OCI-LY7 (cell line): Measurements from ENCODE around the gene MMP11. TPM values are rescaled to one million over a fixed set of nuclear protein-coding genes. Genes with fewer than 3 reads are reported as not detected.

Source experiments
- BruUV-seq: library from RNA; stranded (reverse); fragments of 400-500 nt; replicated peaks from 2 replicates; lab custom pipeline; 2021; lab: Mats Ljungman, UMichigan
- CTCF ChIA-PET: fragments of 300-600 bp; sonication (Branson Sonifier 250); formaldehyde crosslinking; loops from one replicate; lab custom pipeline; 2022; ENCODE audit warnings: antibody characterized with exemption; ENCODE audit not compliant: unreplicated experiment; lab: Charles Lee
- POLR2A ChIA-PET: fragments of 300-600 bp; sonication (Branson Sonifier 250); formaldehyde crosslinking; loops from one replicate; lab custom pipeline; 2022; ENCODE audit warnings: antibody characterized with exemption; lab: Charles Lee
- DNase-seq: peaks from one replicate; pipeline ENCODE4 v3.0.0-alpha.2; 2015; ENCODE audit warnings: low spot score
- H2AFZ ChIP-seq: fragments of 200-600 bp; sonication (generic), shearing (Covaris generic); 2 replicates; pipeline ENCODE4 v1.6.1; 2014; ENCODE audit warnings: mild to moderate bottlenecking, antibody characterized with exemption, low read length, moderate library complexity
- H3K27ac ChIP-seq: fragments of 200-600 bp; sonication (generic); 2 replicates; pipeline ENCODE4 v1.5.1; 2014; ENCODE audit warnings: mixed run types, low read depth, mild to moderate bottlenecking, moderate library complexity, low read length, inconsistent platforms; ENCODE audit not compliant: poor library complexity, severe bottlenecking
- H3K36me3 ChIP-seq: fragments of 200-600 bp; sonication (generic); 2 replicates; pipeline ENCODE4 v1.6.1; 2014; ENCODE audit warnings: mild to moderate bottlenecking, antibody characterized with exemption, low read length, moderate library complexity, mixed read lengths; ENCODE audit not compliant: insufficient read depth
- H3K4me1 ChIP-seq: fragments of 200-600 bp; sonication (generic); 2 replicates; pipeline ENCODE4 v1.5.1; 2014; ENCODE audit warnings: mild to moderate bottlenecking, low read length; ENCODE audit not compliant: insufficient read depth, poor library complexity, severe bottlenecking
- H3K4me2 ChIP-seq: fragments of 200-600 bp; sonication (generic); 2 replicates; pipeline ENCODE4 v1.6.1; 2014; ENCODE audit warnings: mild to moderate bottlenecking, low read length
- H3K4me3 ChIP-seq: fragments of 200-600 bp; sonication (generic); 2 replicates; pipeline ENCODE4 v1.5.1; 2014; ENCODE audit warnings: mild to moderate bottlenecking, low read depth, low read length; ENCODE audit not compliant: poor library complexity, severe bottlenecking
- H3K79me2 ChIP-seq: fragments of 200-600 bp; sonication (generic); 2 replicates; pipeline ENCODE4 v1.6.1; 2016; ENCODE audit warnings: low read depth, mild to moderate bottlenecking, low read length, moderate library complexity, mixed read lengths; ENCODE audit not compliant: insufficient read depth
- H3K9me2 ChIP-seq: fragments of 200-600 bp; sonication (generic); 2 replicates; pipeline ENCODE4 v1.6.1; 2016; ENCODE audit warnings: mild to moderate bottlenecking, low read length, mixed read lengths; ENCODE audit not compliant: insufficient read depth
- H3K9me3 ChIP-seq: fragments of 200-600 bp; sonication (generic); 2 replicates; pipeline ENCODE4 v1.6.1; 2014; ENCODE audit warnings: mild to moderate bottlenecking, mixed run types, low read length, mixed read lengths
- H4K20me1 ChIP-seq: fragments of 200-600 bp; sonication (generic); 2 replicates; pipeline ENCODE4 v1.6.1; 2014; ENCODE audit warnings: mild to moderate bottlenecking, antibody characterized with exemption, low read length, moderate library complexity, mixed read lengths; ENCODE audit not compliant: insufficient read depth
- EZH2phosphoT487 ChIP-seq: fragments of 200-600 bp; sonication (generic); IDR thresholded peaks from 2 replicates; pipeline ENCODE4 v1.6.1; 2018; ENCODE audit warnings: low read depth, borderline replicate concordance, mild to moderate bottlenecking, mixed run types, antibody characterized with exemption, low read length, moderate library complexity, mixed read lengths
- intact Hi-C: fragments of 100-400 bp; cut with micrococcal nuclease; formaldehyde crosslinking; loops from one replicate; pipeline ENCODE4 v1.10.0; 2022; ENCODE audit not compliant: unreplicated experiment
- total RNA-seq, 2 experiments: library from RNA; depleted of rRNA in 1 of 2; stranded (reverse); fragments of >200 nt in 1 of 2; shearing (Covaris generic) in 1 of 2; gene quantifications; 2 replicates each; pipeline ENCODE4 v1.2.3, GENCODE V29; 2014 to 2022
- TF ChIP-seq, protein P1 (sequence below): fragments of 200-600 bp; sonication (generic); conservative IDR thresholded peaks from 2 replicates; pipeline ENCODE4 v1.5.1; 2014; ENCODE audit warnings: mild to moderate bottlenecking, antibody characterized with exemption, low read length, moderate library complexity, mixed read lengths

The MMP11 gene
- total RNA-seq, 2 experiments from 2014 or later: 9.2 to 12.9 TPM

GRCh38 chr22:23833017-23833751 is 60.5 kb downstream of the MMP11 start:
- no peaks in the 10 kb centered on the region for H3K9me2 ChIP-seq
- CTCF ChIA-PET: no interaction called here

More at GRCh38 chr22:23833017-23833751, 60.5 kb downstream of the MMP11 start:
- Histone ChIP-seq H4K20me1 (no peaks in the 10 kb centered on the region), H3K4me2 (no peak overlapping the region), H3K27ac (no peak overlapping the region), H3K36me3 (peaks cover 94% of the 10 kb centered on the region), H2AFZ (no peak overlapping the region), H3K79me2 (no peaks in the 10 kb centered on the region; the same call in 1 of the 2 replicates), H3K9me3 (no peaks in the 10 kb centered on the region), H3K4me3 (no peak overlapping the region), H3K4me1 (peaks cover 33% of the 10 kb centered on the region)
- no peak for DNase-seq
- POLR2A ChIA-PET: no interaction called here
- TF ChIP-seq, protein P1, sequence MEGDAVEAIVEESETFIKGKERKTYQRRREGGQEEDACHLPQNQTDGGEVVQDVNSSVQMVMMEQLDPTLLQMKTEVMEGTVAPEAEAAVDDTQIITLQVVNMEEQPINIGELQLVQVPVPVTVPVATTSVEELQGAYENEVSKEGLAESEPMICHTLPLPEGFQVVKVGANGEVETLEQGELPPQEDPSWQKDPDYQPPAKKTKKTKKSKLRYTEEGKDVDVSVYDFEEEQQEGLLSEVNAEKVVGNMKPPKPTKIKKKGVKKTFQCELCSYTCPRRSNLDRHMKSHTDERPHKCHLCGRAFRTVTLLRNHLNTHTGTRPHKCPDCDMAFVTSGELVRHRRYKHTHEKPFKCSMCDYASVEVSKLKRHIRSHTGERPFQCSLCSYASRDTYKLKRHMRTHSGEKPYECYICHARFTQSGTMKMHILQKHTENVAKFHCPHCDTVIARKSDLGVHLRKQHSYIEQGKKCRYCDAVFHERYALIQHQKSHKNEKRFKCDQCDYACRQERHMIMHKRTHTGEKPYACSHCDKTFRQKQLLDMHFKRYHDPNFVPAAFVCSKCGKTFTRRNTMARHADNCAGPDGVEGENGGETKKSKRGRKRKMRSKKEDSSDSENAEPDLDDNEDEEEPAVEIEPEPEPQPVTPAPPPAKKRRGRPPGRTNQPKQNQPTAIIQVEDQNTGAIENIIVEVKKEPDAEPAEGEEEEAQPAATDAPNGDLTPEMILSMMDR: no peak
- no peak for TF ChIP-seq EZH2phosphoT487
- BruUV-seq: no TSS peak
- intact Hi-C loops: no loop called here

Other genes starting within 250 kb of the MMP11 start
- not detected in 2 replicates for gene IGLL1, start 192.6 kb upstream of the MMP11 start, total RNA-seq (2014; rRNA removed; shearing (Covaris generic))
- gene IGLL1, start 192.6 kb upstream of the MMP11 start, total RNA-seq (2022): not detected in 2 replicates
- 0.15 and 0.38 TPM in 2 replicates for gene DRICH1, start 140.5 kb upstream of the MMP11 start, total RNA-seq (2014; rRNA removed; shearing (Covaris generic))
- 0.49 TPM in 1 of 2 replicates, not detected in the other for gene DRICH1, start 140.5 kb upstream of the MMP11 start, total RNA-seq (2022)
- gene RGL4, start 81.8 kb upstream of the MMP11 start, total RNA-seq (2014; rRNA removed; shearing (Covaris generic)): 0.98 TPM in 1 of 2 replicates, not detected in the other
- 0.89 and 0.97 TPM in 2 replicates for gene RGL4, start 81.8 kb upstream of the MMP11 start, total RNA-seq (2022)
- 5.1 and 6.0 TPM in 2 replicates for gene ZNF70, start 21.7 kb upstream of the MMP11 start, total RNA-seq (2014; rRNA removed; shearing (Covaris generic))
- 8.4 and 8.7 TPM in 2 replicates for gene ZNF70, start 21.7 kb upstream of the MMP11 start, total RNA-seq (2022)
- gene VPREB3, start 18.4 kb upstream of the MMP11 start, total RNA-seq (2014; rRNA removed; shearing (Covaris generic)): 163 and 241 TPM in 2 replicates
- 312 and 333 TPM in 2 replicates for gene VPREB3, start 18.4 kb upstream of the MMP11 start, total RNA-seq (2022)
- 1.0 and 1.7 TPM in 2 replicates for gene C22orf15, start 9.9 kb upstream of the MMP11 start, total RNA-seq (2014; rRNA removed; shearing (Covaris generic))
- gene C22orf15, start 9.9 kb upstream of the MMP11 start, total RNA-seq (2022): 0.86 and 1.3 TPM in 2 replicates
- 50.8 and 54.6 TPM in 2 replicates for gene CHCHD10, start 4.9 kb upstream of the MMP11 start, total RNA-seq (2014; rRNA removed; shearing (Covaris generic))
- gene CHCHD10, start 4.9 kb upstream of the MMP11 start, total RNA-seq (2022): 191 and 252 TPM in 2 replicates
- gene SMARCB1, start 14.1 kb downstream of the MMP11 start, total RNA-seq (2014; rRNA removed; shearing (Covaris generic)): 265 and 297 TPM in 2 replicates
- gene SMARCB1, start 14.1 kb downstream of the MMP11 start, total RNA-seq (2022): 242 and 252 TPM in 2 replicates
- 34.6 and 44.6 TPM in 2 replicates for gene DERL3, start 66.2 kb downstream of the MMP11 start, total RNA-seq (2014; rRNA removed; shearing (Covaris generic))
- 52.1 and 64.1 TPM in 2 replicates for gene DERL3, start 66.2 kb downstream of the MMP11 start, total RNA-seq (2022)
- gene SLC2A11, start 85.0 kb downstream of the MMP11 start, total RNA-seq (2014; rRNA removed; shearing (Covaris generic)): 16.0 and 16.4 TPM in 2 replicates
- 41.6 and 50.2 TPM in 2 replicates for gene SLC2A11, start 85.0 kb downstream of the MMP11 start, total RNA-seq (2022)
- gene MIF, start 121.5 kb downstream of the MMP11 start, total RNA-seq (2014; rRNA removed; shearing (Covaris generic)): 861 and 1,440 TPM in 2 replicates
- 1,078 and 1,202 TPM in 2 replicates for gene MIF, start 121.5 kb downstream of the MMP11 start, total RNA-seq (2022)
- not detected in 2 replicates for gene GSTT2B, start 188.3 kb downstream of the MMP11 start, total RNA-seq (2014; rRNA removed; shearing (Covaris generic))
- gene GSTT2B, start 188.3 kb downstream of the MMP11 start, total RNA-seq (2022): not detected in 2 replicates
- gene DDTL, start 194.0 kb downstream of the MMP11 start, total RNA-seq (2014; rRNA removed; shearing (Covaris generic)): 2.4 and 4.6 TPM in 2 replicates
- gene DDTL, start 194.0 kb downstream of the MMP11 start, total RNA-seq (2022): 3.7 and 4.1 TPM in 2 replicates
- gene DDT, start 201.6 kb downstream of the MMP11 start, total RNA-seq (2014; rRNA removed; shearing (Covaris generic)): 168 and 252 TPM in 2 replicates
- gene DDT, start 201.6 kb downstream of the MMP11 start, total RNA-seq (2022): 161 and 182 TPM in 2 replicates
- not detected in 2 replicates for gene GSTT2, start 207.3 kb downstream of the MMP11 start, total RNA-seq (2014; rRNA removed; shearing (Covaris generic))
- not detected in 2 replicates for gene GSTT2, start 207.3 kb downstream of the MMP11 start, total RNA-seq (2022)
- not detected in 2 replicates for gene GSTT4, start 232.6 kb downstream of the MMP11 start, total RNA-seq (2014; rRNA removed; shearing (Covaris generic))
- not detected in 2 replicates for gene GSTT4, start 232.6 kb downstream of the MMP11 start, total RNA-seq (2022)
- gene CABIN1, start 238.5 kb downstream of the MMP11 start, total RNA-seq (2014; rRNA removed; shearing (Covaris generic)): 64.5 and 73.0 TPM in 2 replicates
- 76.9 and 87.0 TPM in 2 replicates for gene CABIN1, start 238.5 kb downstream of the MMP11 start, total RNA-seq (2022)